Spleen (tissue), 11 donors: ENCODE measurements around the gene IL13RA1. TPM values are rescaled to one million over a fixed set of nuclear protein-coding genes. Genes with fewer than 3 reads are reported as not detected.

Experiments
- DNase-seq: peaks from one replicate; pipeline ENCODE4 v3.0.0-alpha.2; 2020
- H3K27ac ChIP-seq, 8 donors: fragments of 200-600 bp; sonication (generic) in 7 of 8; 1 replicate in 4 of 8; 2 replicates in 4 of 8; pipeline versions ENCODE4 v1.5.0 to v1.8.0; 2016 to 2021; ENCODE audit warnings: inconsistent platforms in 4 of 8, mild to moderate bottlenecking in 4 of 8, moderate library complexity in 1 of 8
- H3K27me3 ChIP-seq, 7 donors: fragments of 200-600 bp; sonication (generic) in 6 of 7; replicated peaks in 1 of 7; 1 replicate in 4 of 7; 2 replicates in 3 of 7; pipeline versions ENCODE4 v1.5.0 to v1.8.0; 2016 to 2021; ENCODE audit warnings: inconsistent platforms in 3 of 7, mild to moderate bottlenecking in 1 of 7
- H3K36me3 ChIP-seq, 6 donors: fragments of 200-600 bp; sonication (generic) in 5 of 6; 1 replicate in 4 of 6; 2 replicates in 2 of 6; pipeline versions ENCODE4 v1.5.0 to v1.8.0; 2016 to 2021; ENCODE audit warnings: inconsistent platforms in 2 of 6
- H3K4me1 ChIP-seq, 6 donors: fragments of 200-600 bp; sonication (generic) in 5 of 6; 1 replicate in 3 of 6; 2 replicates in 3 of 6; pipeline versions ENCODE4 v1.5.0 to v1.8.0; 2016 to 2021; ENCODE audit warnings: inconsistent platforms in 3 of 6
- H3K4me3 ChIP-seq, 8 donors: fragments of 200-600 bp; sonication (generic) in 7 of 8; 1 replicate in 4 of 8; 2 replicates in 4 of 8; pipeline versions ENCODE4 v1.5.0 to v1.8.0; 2016 to 2021; ENCODE audit warnings: inconsistent platforms in 4 of 8, mild to moderate bottlenecking in 4 of 8, moderate library complexity in 2 of 8
- H3K9me3 ChIP-seq, 8 donors: fragments of 200-600 bp; sonication (generic) in 7 of 8; 1 replicate in 4 of 8; 2 replicates in 4 of 8; pipeline versions ENCODE4 v1.5.0 to v1.8.0; 2016 to 2021; ENCODE audit warnings: inconsistent platforms in 4 of 8
- CTCF ChIP-seq, 11 experiments: fragments of 200-600 bp in 7 of 11; fragments of 450-650 bp in 4 of 11; sonication (generic) in 4 of 11; IDR thresholded peaks in 8 of 11; conservative IDR thresholded peaks in 3 of 11; 1 replicate in 7 of 11; 2 replicates in 4 of 11; pipeline versions ENCODE4 v1.4.0 to v1.8.0; 2016 to 2021; ENCODE audit warnings: antibody characterized with exemption in 11 of 11, inconsistent platforms in 4 of 11, mild to moderate bottlenecking in 1 of 11
- POLR2A ChIP-seq, 3 donors: fragments of 450-650 bp; IDR thresholded peaks; one replicate each; pipeline ENCODE4 v1.5.1; 2017; ENCODE audit warnings: antibody characterized with exemption in 3 of 3, mild to moderate bottlenecking in 1 of 3
- POLR2AphosphoS5 ChIP-seq, 3 donors: sonication (generic); formaldehyde crosslinking; IDR thresholded peaks; one replicate each; pipeline ENCODE4 v1.5.1; 2017; ENCODE audit warnings: antibody characterized with exemption in 3 of 3
- WGBS, 5 donors: extraction: QIAGEN DNeasy Blood & Tissue Kit in 3 of 5; methylation state at CpG; one replicate each; pipeline versions ENCODE4 v1.1.5 to v1.1.7; 2013 to 2018; 5-methylcytosine and 5-hydroxymethylcytosine counted together
- intact Hi-C: fragments of 100-400 bp; cut with DNase I; formaldehyde crosslinking; loops from one replicate; pipeline ENCODE4 v1.15.0; 2023; ENCODE audit warnings: low total_unique reads
- polyA plus RNA-seq, 3 donors: library from polyadenylated mRNA; stranded (reverse); fragments of 200-250 nt; gene quantifications; one replicate each; pipeline ENCODE4 v1.2.1, GENCODE V29; 2013
- total RNA-seq, 7 donors: library from RNA; depleted of rRNA in 3 of 7; stranded (reverse); fragments of >200 nt in 3 of 7; fragmentation: NEBNext Ultra II Directional in 4 of 7; extraction: Animal tissue kit (Norgen Biotek cat#: 25700) in 4 of 7; gene quantifications; one replicate each; pipeline versions ENCODE4 v1.1.0 to v1.2.1, GENCODE V29; 2016 to 2021
- donor health status: healthy with polysubstance abuse.
- donor health status: DM: no; HTN: no; CAD: no; lungs with moderate emphysema.
- donor health status: DM: no; HTN: no; CAD: no.
- donor health status: Bipolar disorder and iron deficiency.
- donor health status: healthy.
- donor health status: DM: no; HTN: no; CAD: no.
- donor health status: DM: yes; HTN: yes; CAD: no.

Gene IL13RA1
- total and polyA plus RNA-seq, 10 donors = 17.5 to 67.1 (median 45.4) TPM

DNA sequence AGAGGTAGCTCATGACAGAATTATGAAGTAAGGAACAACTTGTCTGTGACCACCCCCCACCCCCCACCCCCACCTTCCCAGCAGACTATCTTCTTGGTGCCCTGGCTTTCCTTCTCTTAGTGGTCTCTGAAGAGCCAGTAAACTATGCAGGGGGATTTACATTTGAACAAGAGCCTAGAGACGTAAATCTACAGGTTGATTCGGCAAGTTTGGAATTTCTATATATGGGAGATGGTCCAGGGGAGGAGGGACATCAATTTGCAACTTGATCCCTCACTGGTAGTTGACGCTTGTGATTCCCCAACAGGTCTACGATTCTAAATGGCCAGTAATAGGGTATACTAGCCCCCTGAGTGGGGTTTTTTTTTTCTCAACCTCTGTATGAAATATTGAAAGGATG, 36.7 kb downstream of the IL13RA1 start:
- intact Hi-C loops = no loop called here
- no peak overlapping the region for H3K27ac ChIP-seq
- H3K4me3 ChIP-seq = no peak overlapping the region
- no peaks in the 10 kb centered on the region for H3K27me3 ChIP-seq
- no peaks in the 10 kb centered on the region for H3K9me3 ChIP-seq
- H3K4me1 ChIP-seq = no peaks in the 10 kb centered on the region
- DNase-seq = no peak
- TF ChIP-seq POLR2AphosphoS5 (IDR thresholded peaks at IDR 0.05) (no peak), POLR2A (IDR thresholded peaks at IDR 0.05) (no peak), CTCF (IDR thresholded peaks at IDR 0.05 in 8 of 11, conservative IDR thresholded peaks at IDR 0.05 in 3 of 11) (no peak)
- 60 to 92% (median 82%) methylated on average over 4 of the region's 4 CpGs for WGBS, 5 donors
- peaks cover 0 to 45% (median 0%) of the 10 kb centered on the region in 6 donors for H3K36me3 ChIP-seq

DNA sequence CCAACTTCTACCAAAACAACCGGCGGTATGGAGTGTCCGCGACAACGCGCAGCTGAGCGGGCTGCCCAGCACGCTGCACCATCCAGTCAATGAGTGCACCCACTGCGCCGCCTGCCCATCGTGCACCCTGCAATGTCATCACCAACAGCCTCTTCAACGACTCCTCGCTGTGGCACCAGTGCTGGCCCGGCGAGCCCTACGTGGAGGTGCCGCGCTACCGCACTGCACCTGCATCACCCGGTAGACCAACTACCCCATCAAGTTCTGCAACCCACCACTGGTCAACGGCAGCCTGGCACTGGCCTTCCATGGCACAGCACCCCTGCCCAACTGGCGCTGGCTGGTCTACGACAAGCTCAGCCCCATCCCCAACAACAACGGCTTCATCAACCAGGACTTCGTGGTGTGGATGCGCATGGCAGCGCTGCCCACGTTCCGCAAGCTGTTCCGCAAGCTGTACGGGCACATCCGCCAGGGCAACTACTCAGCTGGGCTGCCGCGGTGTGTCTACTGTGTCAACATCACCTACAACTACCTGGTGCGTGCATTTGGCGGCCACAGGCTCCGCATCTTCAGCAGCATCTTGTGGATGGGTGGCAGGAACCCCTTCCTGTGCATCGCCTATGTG, 42.8 kb downstream of the IL13RA1 start:
- no peaks in the 10 kb centered on the region for H3K4me1 ChIP-seq
- WGBS, 5 donors = 92 to 97% (median 96%) methylated on average over 16 to 38 of the region's 38 CpGs
- TF ChIP-seq CTCF (IDR thresholded peaks at IDR 0.05 in 8 of 11, conservative IDR thresholded peaks at IDR 0.05 in 3 of 11) (no peak), POLR2AphosphoS5 (IDR thresholded peaks at IDR 0.05) (peak in 1 of 3 donors; percentile 49), POLR2A (IDR thresholded peaks at IDR 0.05) (no peak)
- no peak overlapping the region for H3K4me3 ChIP-seq
- no peaks in the 10 kb centered on the region for H3K9me3 ChIP-seq
- no peak for DNase-seq
- intact Hi-C loops = no loop called here
- H3K36me3 ChIP-seq = peaks cover 0 to 51% (median 0%) of the 10 kb centered on the region in 6 donors
- H3K27ac ChIP-seq = no peak overlapping the region
- no peaks in the 10 kb centered on the region for H3K27me3 ChIP-seq

- no peaks in the 10 kb centered on the region for H3K9me3 ChIP-seq
- no peak overlapping the region for H3K4me3 ChIP-seq
- no peak overlapping the region for H3K27ac ChIP-seq
- H3K4me1 ChIP-seq = no peaks in the 10 kb centered on the region
- no peak for DNase-seq
- peaks cover 0 to 56% (median 0%) of the 10 kb centered on the region in 6 donors for H3K36me3 ChIP-seq
- H3K27me3 ChIP-seq = no peaks in the 10 kb centered on the region
- intact Hi-C loops = no loop called here
- TF ChIP-seq POLR2AphosphoS5 (IDR thresholded peaks at IDR 0.05) (no peak), POLR2A (IDR thresholded peaks at IDR 0.05) (no peak), CTCF (IDR thresholded peaks at IDR 0.05 in 8 of 11, conservative IDR thresholded peaks at IDR 0.05 in 3 of 11) (no peak)
- WGBS, 5 donors = 88 to 100% (median 90%) methylated on average over 4 of the region's 4 CpGs
Measured at GRCh38 chrX:118772051-118772450, 44.6 kb downstream of the IL13RA1 start.

DNA sequence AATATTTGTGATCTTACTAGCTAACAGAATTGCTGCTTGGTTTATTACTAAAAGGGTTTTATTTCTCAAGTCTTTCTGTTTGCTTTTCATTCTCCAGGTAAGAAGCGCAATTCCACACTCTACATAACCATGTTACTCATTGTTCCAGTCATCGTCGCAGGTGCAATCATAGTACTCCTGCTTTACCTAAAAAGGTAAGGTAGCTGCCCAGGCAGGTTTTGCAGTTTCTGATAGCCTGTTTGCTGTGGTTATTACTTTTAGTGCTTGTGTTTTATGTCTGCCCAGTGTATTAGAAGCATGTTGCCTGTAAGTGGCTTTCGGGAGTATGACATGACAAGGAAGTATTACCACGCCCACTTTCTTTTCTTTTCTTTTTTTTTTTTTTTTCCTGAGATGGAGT, 46.4 kb downstream of the IL13RA1 start:
- Histone ChIP-seq H3K9me3 (no peaks in the 10 kb centered on the region), H3K4me3 (no peak overlapping the region), H3K36me3 (peaks cover 0 to 40% (median 0%) of the 10 kb centered on the region in 6 donors), H3K27me3 (no peaks in the 10 kb centered on the region), H3K27ac (no peak overlapping the region), H3K4me1 (no peaks in the 10 kb centered on the region)
- DNase-seq = no peak
- intact Hi-C loops = no loop called here
- TF ChIP-seq CTCF (IDR thresholded peaks at IDR 0.05 in 8 of 11, conservative IDR thresholded peaks at IDR 0.05 in 3 of 11) = no peak
- TF ChIP-seq POLR2AphosphoS5 (IDR thresholded peaks at IDR 0.05) = no peak
- TF ChIP-seq POLR2A (IDR thresholded peaks at IDR 0.05) = no peak
- WGBS, 5 donors = 86 to 96% (median 92%) methylated on average over 5 of the region's 5 CpGs
